Measurements from ENCODE around the gene DNAJA3.

- no peak for TF ChIP-seq JUN (IDR thresholded peaks at IDR 0.05; ENCODE audit: borderline replicate concordance, insufficient read depth, insufficient read length, low read depth)
- no peak for TF ChIP-seq CTCF (IDR thresholded peaks at IDR 0.05; ENCODE audit: extremely low read depth in 1 of 2, insufficient read depth in 1 of 2, low read depth in 1 of 2, low read length in 2 of 2)
These were observed 43.3 kb downstream of the DNAJA3 start for GRCh38 chr16:4468972-4469371.

Measured in endothelial cell of umbilical vein (primary cell).